ENCODE measurements around the gene LRP10.

DNA sequence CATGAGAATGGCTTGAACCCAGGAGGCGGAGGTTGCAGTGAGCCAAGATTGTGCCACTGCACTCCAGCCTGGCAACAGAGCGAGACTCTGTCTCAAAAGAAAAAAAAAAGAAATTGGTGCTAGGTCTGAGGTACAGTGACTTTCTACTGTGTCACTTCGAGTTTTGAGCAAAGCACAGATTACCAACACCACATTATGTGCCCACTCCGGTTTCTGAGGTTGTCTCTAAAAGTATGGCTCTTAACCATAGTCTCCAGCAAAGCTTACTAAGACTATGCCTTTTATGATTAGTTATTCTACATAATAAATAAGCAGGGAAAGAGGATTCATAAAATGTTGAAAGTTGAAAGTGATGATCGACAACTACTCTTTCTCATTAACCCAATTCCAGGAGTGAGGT lies 39.4 kb downstream of the LRP10 start:
- TF ChIP-seq, protein P1, sequence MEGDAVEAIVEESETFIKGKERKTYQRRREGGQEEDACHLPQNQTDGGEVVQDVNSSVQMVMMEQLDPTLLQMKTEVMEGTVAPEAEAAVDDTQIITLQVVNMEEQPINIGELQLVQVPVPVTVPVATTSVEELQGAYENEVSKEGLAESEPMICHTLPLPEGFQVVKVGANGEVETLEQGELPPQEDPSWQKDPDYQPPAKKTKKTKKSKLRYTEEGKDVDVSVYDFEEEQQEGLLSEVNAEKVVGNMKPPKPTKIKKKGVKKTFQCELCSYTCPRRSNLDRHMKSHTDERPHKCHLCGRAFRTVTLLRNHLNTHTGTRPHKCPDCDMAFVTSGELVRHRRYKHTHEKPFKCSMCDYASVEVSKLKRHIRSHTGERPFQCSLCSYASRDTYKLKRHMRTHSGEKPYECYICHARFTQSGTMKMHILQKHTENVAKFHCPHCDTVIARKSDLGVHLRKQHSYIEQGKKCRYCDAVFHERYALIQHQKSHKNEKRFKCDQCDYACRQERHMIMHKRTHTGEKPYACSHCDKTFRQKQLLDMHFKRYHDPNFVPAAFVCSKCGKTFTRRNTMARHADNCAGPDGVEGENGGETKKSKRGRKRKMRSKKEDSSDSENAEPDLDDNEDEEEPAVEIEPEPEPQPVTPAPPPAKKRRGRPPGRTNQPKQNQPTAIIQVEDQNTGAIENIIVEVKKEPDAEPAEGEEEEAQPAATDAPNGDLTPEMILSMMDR (IDR thresholded peaks at IDR 0.05): no peak
- no peak for TF ChIP-seq POLR2A (IDR thresholded peaks at IDR 0.05)

Data from vagina (tissue), 2 donors.